NCI-H1694 (cell line): ENCODE measurements around the gene LINS1.

ENCODE experiments used
- DNase-seq: peaks from one replicate; lab custom pipeline; 2025; lab: John Stamatoyannopoulos, UW

Gene LINS1, protein sequence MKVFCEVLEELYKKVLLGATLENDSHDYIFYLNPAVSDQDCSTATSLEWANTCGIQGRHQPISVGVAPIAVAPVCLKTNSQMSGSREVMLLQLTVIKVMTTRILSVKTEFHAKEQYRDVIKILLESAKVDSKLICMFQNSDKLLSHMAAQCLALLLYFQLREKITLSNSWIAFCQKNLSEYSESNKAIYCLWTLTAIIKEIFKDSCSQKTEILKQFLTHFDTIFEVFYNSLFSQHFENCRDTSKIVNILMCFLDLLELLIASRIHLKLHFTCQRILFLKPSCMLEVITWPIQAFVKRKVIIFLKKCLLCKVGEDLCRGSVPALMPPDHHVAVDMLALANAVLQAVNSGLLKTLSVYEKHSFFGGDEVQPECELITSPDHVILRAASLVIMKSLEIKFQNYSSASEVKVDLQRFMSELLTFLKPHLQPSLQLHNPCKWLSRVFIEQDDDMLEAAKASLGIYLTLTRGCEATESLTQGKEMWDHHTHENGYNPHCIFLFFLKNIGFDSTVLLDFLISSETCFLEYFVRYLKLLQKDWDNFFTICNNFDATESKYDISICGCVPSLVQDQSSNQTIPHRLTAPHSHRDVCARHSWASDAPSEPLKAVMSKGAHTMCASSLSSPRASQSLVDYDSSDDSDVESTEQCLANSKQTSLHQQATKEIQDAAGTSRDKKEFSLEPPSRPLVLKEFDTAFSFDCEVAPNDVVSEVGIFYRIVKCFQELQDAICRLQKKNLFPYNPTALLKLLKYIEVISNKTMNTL

DNA sequence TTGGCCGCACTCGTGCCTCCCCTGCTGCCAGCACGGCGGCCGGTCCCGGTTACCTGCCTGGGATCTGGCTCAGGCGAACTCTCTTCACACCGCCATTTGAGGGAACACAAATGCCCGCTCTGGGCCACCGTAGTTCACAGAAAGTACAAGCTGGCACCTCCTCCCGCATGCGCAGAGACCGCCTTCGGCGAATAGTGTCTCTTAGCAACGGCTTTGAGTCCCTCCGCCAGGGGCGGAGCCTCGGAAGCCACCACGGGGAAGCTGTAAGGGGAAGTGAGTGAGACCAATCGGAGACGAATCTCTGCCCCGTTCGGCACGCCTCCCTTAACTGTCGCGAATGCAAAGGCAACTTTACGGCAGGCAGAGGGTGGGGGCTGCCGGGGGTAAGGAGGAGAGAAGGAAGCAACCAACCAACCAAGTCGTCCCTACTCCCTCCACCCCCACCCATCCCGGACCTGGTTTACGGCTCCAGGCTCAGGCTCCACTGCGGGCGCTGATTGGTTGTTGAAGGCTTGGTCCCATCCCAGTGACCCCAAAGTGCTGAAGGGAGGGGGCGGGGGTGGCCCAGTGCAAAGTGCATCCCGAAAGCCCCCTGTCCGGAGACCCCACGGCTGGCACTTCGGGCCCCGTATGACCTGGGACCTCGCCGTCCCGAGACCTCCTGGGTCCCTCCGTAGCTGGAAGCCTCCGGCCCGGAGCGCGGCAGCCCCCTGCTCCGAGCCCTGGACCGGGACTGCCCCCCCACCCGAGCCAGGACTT, at the start of gene LINS1, which contains the start of gene ASB7:
Gene LINS1, minus strand, starts transcription at position 121 of the 759 bp plus-strand sequence. CDS start 21,342 bp downstream, outside the sequence.
Gene ASB7, plus strand, starts transcription at position 526 of the 759 bp plus-strand sequence. CDS start 9,628 bp downstream, outside the sequence.
- peak; percentile 99 for DNase-seq

DNA sequence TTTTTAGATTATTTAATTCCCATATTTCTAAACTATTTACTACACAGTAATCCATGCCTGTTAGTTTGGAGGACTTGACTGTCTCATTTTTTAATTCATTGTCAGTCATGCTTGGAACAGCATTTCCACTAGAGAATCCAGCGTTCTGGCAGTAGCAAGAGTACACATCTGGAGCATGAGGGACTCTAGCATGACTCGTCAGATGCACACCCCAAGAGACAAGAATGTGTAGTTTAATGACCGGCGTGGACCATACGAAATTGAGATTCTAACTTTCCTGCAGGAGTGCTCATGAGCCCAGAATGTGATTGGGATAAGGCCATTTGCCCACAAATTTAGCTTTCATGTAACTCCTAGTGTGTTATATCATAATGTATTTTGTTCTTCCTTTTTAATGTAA, 49.3 kb upstream of the LINS1 start:
- no peak for DNase-seq

DNA sequence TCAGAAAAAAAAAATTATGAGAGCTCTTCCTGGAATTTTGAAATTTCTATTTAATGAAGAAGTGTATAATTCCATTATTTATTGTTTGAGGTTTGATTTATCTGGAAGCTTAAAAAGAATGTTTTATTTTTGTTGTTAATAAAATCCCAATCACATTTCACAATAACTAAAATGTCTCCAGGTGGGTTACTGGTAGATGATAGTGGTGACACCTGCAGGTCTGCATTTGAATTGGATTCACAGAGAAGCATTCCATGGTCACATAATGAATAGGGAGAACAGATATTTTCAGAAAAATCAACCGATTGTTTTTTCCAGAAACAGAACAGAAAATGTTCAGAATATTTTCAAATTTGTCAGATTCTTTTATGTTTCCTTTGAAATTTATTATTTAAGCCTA, 48.7 kb upstream of the LINS1 start:
- no peak for DNase-seq

DNA sequence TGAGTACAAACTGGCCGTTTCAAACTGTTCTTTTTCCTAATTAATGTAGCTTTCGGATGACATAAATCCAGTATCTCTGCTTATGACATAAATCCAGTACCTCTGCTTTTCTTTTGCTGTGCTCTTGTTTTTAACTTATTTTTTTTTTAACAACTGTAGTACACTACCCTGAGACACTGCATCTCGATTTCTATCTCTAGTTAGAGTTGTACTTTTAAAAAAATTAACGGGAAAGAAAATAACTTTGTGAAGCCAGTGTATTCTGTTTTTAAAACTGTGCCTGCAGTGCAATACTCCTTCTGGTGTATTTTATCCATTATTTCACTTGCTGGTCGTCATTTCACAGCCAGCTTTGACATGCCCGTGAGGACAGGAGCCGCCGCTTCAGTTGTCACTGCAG, 47.0 kb upstream of the LINS1 start:
- DNase-seq = no peak

DNA sequence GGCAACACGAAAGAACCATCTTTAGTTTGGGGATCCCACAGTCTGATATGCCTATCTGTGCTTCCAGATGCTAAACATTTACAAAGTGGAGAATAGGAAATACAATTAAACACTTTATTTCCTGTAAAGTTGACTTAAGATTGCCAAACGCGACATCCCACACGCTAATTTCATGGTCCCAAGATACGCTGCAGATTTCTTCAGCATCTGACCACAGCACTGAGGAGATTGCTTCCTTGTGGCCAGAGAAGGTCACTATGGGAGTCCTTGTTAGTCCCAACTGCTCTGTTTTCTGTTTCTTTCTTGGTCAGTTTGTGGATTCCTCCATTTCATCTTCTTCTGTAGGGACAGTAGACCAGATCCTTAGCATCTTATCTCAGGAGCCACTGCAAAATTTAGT, 43.7 kb upstream of the LINS1 start:
- DNase-seq = no peak

DNA sequence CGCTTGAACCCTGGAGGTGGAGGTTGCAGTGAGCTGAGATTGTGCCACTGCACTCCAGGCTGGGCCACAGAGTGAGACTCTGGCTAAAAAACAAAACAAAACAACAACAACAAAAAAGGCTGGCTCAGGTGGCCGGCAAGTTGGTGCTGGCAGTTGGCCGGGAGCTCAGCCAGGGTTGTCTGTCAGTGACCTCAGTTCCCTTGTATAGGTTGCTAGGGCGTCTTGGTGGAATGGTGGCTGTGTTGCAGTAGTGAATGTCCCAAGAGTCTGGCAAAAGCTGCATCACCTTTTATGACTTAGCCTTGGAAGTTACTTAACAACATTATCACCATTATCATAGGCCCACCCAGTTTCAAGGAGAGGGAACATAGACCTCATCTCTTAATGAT, 41.0 kb upstream of the LINS1 start:
- no peak for DNase-seq

DNA sequence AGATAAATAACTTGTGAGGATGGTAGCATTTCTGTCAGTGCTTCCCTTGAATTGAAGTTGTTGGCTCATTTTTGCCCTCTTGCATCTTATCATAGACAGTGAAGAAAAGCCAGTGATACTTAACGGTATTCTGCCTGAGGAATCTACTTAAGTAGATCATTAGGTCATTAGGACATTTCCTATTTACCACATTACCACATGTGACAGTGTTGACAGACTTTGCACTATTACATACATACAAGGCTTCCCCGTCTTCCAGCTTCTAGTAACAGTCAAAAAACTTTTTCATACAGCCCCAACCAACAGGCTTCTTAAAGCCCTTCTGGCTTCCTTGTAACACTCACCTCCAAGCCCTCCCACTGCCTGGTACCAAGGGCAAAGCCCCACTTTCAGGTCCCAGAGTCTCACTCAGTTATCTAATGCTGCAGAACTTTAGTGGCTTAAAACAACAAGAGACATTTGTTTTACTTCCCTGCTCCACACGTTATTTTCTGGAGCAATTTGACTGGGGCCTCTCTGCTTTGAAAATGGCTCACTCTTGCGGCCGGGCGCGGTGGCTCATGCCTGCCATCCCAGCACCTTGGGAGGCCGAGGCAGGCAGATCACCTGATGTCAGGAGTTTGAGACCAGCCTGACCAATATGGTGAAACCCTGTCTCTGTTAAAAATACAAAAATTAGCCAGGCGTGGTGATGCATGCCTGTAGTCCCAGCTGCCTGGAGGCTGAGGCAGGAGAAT, 40.4 kb upstream of the LINS1 start:
- DNase-seq = no peak

DNA sequence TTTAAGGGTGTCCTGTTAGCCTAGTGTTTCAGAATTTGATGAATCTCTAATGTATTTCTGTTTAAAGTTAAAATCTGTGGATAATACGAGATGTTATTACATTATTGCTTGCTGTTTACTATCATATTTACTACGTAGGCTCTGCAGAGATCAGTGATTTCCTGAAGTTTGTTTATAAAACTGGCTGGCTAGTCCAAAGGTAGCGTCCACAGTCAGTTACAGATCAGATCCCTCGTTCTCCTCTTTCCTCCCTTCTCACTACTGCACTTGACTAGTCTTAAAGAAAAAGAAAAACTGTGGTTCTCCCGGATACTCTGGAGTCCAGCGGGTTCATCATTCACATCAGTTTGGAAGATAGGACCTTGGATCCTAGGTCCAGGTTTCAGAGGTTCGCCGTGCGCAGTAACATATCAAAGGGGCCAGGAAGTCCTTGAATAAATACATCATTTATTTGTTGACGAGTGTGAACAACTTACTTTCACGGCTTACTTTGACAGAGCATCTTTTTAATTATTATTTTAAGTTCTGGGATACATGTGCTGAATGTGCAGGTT, 36.3 kb upstream of the LINS1 start:
- no peak for DNase-seq

DNA sequence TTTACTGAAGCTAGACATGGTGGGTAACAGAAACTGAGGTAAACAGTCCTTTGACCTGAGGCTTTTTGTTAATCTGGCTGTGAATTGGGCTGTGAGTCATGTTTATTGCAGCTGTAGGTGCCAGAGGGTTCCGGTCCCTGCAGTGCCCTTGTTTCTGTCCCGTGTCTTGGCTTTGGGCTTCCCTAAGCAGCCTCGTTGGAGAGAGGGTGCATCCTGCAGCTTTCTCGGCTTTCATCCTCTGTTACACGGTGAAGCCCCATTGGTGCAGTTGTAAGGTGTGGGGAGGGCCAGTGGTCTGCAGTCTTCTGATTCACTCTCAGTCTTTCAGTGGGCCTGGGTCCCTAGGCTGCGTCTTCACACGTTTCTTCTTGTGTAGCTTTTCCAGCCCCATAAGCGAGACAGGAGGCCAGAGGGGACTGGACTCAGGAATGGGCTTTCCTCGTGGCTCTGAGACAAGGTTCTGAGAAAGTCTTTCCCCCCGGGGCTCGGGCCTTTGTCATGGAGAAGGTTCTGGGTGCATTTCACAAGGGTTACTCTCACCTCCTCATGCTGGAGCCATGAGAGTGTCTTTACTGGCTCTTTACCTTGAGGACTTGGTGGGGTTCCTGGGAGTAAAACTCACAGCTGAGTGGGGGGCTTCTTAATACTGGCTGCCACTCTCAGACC, 33.6 kb upstream of the LINS1 start:
- no peak for DNase-seq

DNA sequence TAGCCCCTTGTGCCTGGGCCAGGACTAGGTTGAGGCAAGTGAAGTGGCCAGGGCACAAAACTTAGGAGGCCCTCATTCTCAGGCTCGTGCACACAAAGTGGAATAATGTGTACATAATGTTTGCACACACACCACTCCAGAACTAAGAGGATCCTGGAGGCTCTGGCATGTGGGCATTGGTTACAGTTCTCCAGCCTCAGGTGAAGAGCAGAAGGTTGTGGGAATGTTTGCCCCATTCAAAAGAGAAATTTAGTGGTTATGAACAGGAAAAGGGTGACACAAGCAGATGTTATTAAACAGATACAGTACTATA, 31.7 kb upstream of the LINS1 start:
- no peak for DNase-seq

DNA sequence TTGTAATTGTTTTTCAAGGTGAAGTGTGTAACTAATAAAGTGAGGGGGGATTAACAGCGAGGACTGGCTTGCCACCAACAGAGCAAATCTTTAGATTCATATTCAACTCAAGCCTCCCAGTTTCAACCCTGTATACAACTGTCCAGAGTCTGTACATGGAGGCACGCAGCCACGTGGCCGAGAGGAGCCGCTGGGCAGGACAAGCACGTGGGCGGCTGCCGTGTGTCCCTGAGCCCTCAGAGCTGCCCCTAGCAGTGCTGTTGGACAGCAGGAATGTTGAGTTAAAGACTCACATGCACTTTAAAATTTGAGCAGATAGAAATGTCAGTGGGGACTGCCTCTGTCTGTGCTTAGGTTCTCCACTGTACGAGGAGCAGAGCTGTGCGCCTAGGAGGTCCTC, 29.8 kb upstream of the LINS1 start:
- no peak for DNase-seq

DNA sequence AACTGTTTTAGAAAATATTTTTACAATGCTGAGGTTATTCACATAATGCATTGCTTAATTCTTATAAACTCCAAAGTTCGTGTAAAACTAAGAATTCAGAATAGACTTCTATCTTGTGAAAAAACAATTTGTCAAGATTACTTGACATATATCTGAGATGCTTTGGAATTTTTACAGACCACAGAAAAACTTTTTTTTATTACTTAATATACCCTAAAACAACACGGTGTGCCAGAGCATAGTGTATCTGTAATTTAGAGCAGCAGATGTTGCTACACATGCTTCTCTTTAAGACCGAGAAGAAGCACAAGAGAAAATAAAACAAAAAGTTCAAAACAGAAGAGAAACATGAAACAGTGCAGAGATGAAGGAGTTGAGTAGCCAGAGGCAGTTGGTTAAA, 26.8 kb upstream of the LINS1 start:
- DNase-seq = no peak

DNA sequence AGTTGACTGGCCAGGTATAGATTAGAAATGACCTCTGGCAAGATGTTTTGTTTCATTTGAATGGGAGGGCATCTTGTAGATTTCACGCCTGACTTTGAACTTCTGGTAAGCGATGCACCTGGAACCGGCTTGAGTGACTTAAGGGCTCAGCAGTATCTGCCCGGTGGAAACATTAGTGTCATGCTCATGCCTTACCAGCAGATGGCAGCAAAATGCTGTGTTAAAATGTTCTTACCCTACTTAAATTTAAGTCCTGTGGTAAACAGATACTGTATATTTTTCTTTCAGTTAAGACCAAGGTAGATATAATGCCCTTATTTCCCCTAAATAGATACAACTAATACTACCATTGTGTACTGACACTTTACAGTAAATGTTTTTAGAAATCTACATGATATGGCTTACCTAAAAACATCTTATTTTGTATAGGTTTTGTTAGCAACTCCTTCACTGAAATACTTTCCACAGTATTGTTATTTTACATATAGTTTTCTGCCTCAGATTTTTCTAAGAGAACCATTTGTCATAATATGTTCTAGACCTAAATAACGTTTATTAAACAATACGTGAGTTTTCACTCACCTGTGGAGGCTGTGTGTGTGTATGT, 25.9 kb upstream of the LINS1 start:
- DNase-seq = peak; percentile 51

DNA sequence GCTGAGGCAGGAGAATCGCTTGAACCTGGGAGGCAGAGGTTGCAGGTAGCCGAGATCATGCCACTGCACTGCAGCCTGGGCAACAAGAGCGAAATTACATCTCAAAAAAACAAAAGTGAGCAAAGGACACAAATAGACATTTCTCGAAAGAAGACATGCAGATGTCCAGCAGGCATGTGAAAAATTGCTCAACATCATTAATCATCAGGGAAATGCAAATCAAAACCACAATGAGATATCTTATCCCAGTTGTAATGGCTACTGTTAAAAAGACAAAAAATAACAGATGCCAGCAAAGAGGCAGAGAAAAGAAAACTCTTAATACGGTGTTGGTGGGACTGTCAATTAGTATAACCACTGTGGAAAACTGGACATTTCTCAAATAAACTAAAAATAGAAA, 21.3 kb upstream of the LINS1 start:
- DNase-seq = no peak

DNA sequence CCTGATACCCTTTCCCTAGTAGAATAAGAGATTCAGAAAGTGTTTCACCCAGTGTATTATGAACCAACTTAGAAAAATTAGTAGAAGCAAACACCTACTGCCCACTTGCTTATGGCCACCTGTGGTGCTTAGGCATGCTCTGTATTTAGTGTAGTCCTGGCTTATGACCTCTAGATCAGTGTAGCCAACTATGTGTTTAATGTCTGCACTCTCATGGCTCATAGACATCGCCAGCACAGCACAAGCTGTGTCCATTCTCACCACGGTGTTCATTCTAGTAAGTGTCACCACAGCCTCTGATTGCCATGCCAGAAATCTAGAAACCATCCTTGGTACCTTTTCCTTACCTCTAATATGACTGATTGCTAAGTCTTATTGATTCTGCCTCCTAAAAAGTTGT, 14.7 kb upstream of the LINS1 start:
- no peak for DNase-seq

DNA sequence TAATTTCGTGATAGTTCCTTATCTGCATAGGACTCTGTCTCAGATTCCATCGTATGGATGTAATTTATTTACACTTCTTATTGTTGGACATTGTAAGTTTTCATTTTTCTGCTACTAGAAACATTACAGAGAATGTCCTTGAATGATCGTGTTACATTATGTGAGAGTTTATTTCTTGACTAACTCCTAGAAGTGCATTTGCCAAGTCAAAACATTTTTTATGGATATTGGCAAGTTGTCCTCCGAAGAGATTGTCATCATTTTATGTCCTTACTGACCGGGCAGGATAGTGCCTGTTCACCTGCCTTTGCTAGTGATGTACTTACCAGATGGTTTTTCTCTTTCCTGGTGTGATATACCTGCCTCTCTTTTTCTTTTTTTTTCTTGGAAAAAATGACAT, 13.8 kb upstream of the LINS1 start:
- no peak for DNase-seq

DNA sequence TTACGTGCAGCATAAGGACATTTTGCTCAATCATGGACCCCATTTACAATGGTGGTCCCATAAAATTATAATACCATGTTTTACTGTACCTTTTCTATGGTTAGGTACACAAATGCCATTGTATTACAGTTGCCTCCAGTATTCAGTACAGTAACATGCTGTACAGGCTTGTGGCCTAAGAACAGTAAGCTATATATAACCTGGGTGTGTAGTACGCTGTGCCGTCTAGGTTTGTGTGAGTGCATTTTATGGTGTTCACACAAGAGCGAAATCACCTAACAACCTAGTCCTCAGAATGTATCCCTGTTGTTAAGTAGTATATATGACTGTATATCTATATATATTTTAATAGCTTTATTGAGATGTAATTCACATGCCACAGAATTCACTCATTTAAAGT, 12.9 kb upstream of the LINS1 start:
- DNase-seq = no peak

DNA sequence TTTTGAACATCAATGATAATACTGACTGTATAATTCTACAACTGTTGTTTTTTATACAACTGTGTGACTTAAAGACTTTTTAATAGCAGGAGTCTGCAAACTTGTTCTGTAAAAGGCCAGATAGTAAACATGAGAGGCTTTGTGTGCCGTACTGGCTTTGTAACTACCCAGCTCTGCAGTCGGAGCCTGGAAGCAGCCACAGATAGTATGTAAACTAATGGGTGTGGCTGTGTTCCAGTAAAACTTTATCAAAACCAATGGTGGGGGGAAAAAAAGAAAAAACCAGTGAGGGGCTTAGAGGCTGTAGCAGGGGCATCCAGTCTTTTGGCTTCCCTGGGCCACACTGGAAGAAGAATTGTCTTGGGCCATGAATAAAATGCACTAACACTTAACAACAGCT, 12.4 kb upstream of the LINS1 start:
- DNase-seq = no peak

DNA sequence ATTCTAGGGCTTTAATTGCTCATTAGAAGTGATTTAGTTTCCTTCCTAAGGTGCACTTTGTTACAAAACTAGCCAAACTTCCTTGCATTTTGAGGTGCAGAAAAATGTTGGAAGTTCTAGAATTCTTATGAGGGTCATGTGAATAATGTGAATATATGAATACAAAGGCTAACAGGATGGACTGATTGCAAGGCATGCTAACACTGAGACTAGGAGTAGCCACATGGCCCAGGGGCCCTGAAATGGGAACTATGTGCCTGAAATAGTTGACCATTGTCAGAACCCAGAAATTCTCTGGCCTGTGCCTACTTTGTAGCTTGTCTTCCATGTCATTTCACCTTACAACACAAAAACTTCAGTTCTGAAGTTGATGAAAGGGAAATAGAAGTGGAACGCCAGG, 11.2 kb upstream of the LINS1 start:
- no peak for DNase-seq

DNA sequence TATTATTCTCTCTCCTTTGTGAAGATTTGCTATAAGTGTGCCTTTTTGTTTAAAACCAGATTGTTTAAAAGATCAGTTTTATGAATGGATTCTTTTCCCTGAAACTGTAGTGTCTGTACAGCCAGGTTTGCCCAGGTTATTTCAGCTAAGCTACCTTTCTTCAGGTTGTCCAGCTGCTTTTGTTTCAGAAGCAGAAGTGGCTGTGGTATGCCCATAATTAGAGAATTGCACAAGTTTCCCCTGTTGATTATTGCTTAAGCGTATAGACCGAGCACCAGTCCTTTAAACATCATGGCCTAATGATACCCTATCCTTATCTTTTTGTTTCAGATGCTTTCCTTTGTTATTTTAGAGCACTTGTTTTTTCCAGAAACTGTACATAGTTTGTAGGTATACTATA, 10.6 kb upstream of the LINS1 start:
- DNase-seq = no peak
